H9 (cell line): Measurements from ENCODE around the gene LARP4B. TPM values are rescaled to one million over a fixed set of nuclear protein-coding genes. Genes with fewer than 3 reads are reported as not detected.
A peak's percentile ranks its signal among the peaks of the same experiment; 100 is the strongest.

Experiments used
- DNase-seq: peaks from one replicate; pipeline ENCODE4 v3.0.0-alpha.2; 2017
- H2AFZ ChIP-seq: one replicate; pipeline ENCODE4 v1.6.1; 2013; ENCODE audit warnings: mild to moderate bottlenecking, low read length, control low read depth, moderate library complexity
- H2AK5ac ChIP-seq: 2 replicates; pipeline ENCODE4 v1.6.1; 2013; ENCODE audit warnings: low read length, control low read depth, mixed read lengths; ENCODE audit not compliant: insufficient read length
- H2BK120ac ChIP-seq: one replicate; pipeline ENCODE4 v1.6.1; 2013; ENCODE audit warnings: low read depth, mild to moderate bottlenecking, low read length, control low read depth, inconsistent platforms; ENCODE audit not compliant: poor library complexity, severe bottlenecking
- H2BK12ac ChIP-seq: 2 replicates; pipeline ENCODE4 v1.6.1; 2013; ENCODE audit warnings: low read length, control low read depth, mixed read lengths, low read depth; ENCODE audit not compliant: insufficient read length
- H2BK15ac ChIP-seq: 2 replicates; pipeline ENCODE4 v1.6.1; 2013; ENCODE audit warnings: low read depth, low read length, control low read depth
- H2BK20ac ChIP-seq: one replicate; pipeline ENCODE4 v1.6.1; 2013; ENCODE audit warnings: low read depth, mild to moderate bottlenecking, low read length, control low read depth, inconsistent platforms; ENCODE audit not compliant: poor library complexity, severe bottlenecking
- H2BK5ac ChIP-seq: 2 replicates; pipeline ENCODE4 v1.6.1; 2013; ENCODE audit warnings: low read length, control low read depth, mixed read lengths; ENCODE audit not compliant: insufficient read length
- H3K14ac ChIP-seq: 2 replicates; pipeline ENCODE4 v1.6.1; 2013; ENCODE audit warnings: low read length, control low read depth; ENCODE audit not compliant: insufficient read depth
- H3K18ac ChIP-seq: 2 replicates; pipeline ENCODE4 v1.6.1; 2013; ENCODE audit warnings: low read depth, mild to moderate bottlenecking, mixed read lengths, low read length, control low read depth; ENCODE audit not compliant: insufficient read length
- H3K23ac ChIP-seq: 2 replicates; pipeline ENCODE4 v1.6.1; 2013; ENCODE audit warnings: low read length, control low read depth, mixed read lengths, low read depth; ENCODE audit not compliant: insufficient read length
- H3K23me2 ChIP-seq: 2 replicates; pipeline ENCODE4 v1.6.1; 2013; ENCODE audit warnings: low read depth, mild to moderate bottlenecking, mixed read lengths, low read length, control low read depth; ENCODE audit not compliant: insufficient read length, poor library complexity, severe bottlenecking
- H3K27ac ChIP-seq: 2 replicates; pipeline ENCODE4 v1.5.1; 2013; ENCODE audit warnings: low read length, control low read depth, mixed read lengths, low read depth; ENCODE audit not compliant: insufficient read length
- H3K27me3 ChIP-seq: 2 replicates; pipeline ENCODE4 v1.6.1; 2013; ENCODE audit warnings: low read length, control low read depth, inconsistent platforms; ENCODE audit not compliant: insufficient read depth
- H3K4ac ChIP-seq: 2 replicates; pipeline ENCODE4 v1.6.1; 2013; ENCODE audit warnings: low read depth, mild to moderate bottlenecking, control low read depth, inconsistent platforms, low read length, moderate library complexity
- H3K4me1 ChIP-seq: 2 replicates; pipeline ENCODE4 v1.6.1; 2013; ENCODE audit warnings: low read length, control low read depth, inconsistent platforms; ENCODE audit not compliant: insufficient read depth
- H3K4me2 ChIP-seq: 2 replicates; pipeline ENCODE4 v1.6.1; 2013; ENCODE audit warnings: low read length, control low read depth, mixed read lengths; ENCODE audit not compliant: insufficient read length, insufficient read depth
- H3K56ac ChIP-seq: 2 replicates; pipeline ENCODE4 v1.6.1; 2013; ENCODE audit warnings: low read depth, mild to moderate bottlenecking, mixed read lengths, low read length, control low read depth; ENCODE audit not compliant: insufficient read length
- H3K79me1 ChIP-seq: 2 replicates; pipeline ENCODE4 v1.6.1; 2013; ENCODE audit warnings: low read depth, mild to moderate bottlenecking, moderate library complexity, low read length, control low read depth, inconsistent platforms; ENCODE audit not compliant: insufficient read depth, poor library complexity, severe bottlenecking
- H3K79me2 ChIP-seq: 2 replicates; pipeline ENCODE4 v1.6.1; 2013; ENCODE audit warnings: low read length, control low read depth, inconsistent platforms; ENCODE audit not compliant: insufficient read depth
- H3K9ac ChIP-seq: 2 replicates; pipeline ENCODE4 v1.6.1; 2013; ENCODE audit warnings: low read length, control low read depth, mixed read lengths; ENCODE audit not compliant: insufficient read length; ENCODE audit errors: extremely low read depth
- H3K9me3 ChIP-seq: one replicate; pipeline ENCODE4 v1.6.1; 2013; ENCODE audit warnings: low read depth, low read length, inconsistent platforms; ENCODE audit not compliant: control insufficient read depth
- H3T11ph ChIP-seq: one replicate; pipeline ENCODE4 v1.6.1; 2013; ENCODE audit warnings: mild to moderate bottlenecking, low read length, control low read depth, inconsistent platforms
- H4K20me1 ChIP-seq: one replicate; pipeline ENCODE4 v1.6.1; 2013; ENCODE audit not compliant: control insufficient read depth, insufficient read length, insufficient read depth
- H4K5ac ChIP-seq: 2 replicates; pipeline ENCODE4 v1.6.1; 2013; ENCODE audit warnings: low read depth, mild to moderate bottlenecking, mixed read lengths, low read length, control low read depth; ENCODE audit not compliant: insufficient read length
- H4K8ac ChIP-seq: replicated peaks from 2 replicates; pipeline ENCODE4 v1.6.1; 2013; ENCODE audit warnings: low read length, control low read depth, mixed read lengths, low read depth; ENCODE audit not compliant: insufficient read length
- H4K91ac ChIP-seq: 2 replicates; pipeline ENCODE4 v1.6.1; 2013; ENCODE audit warnings: low read depth, mild to moderate bottlenecking, moderate library complexity, mixed read lengths, low read length, control low read depth; ENCODE audit not compliant: insufficient read length
- H3K27ac Mint-ChIP-seq, 3 experiments: 2 replicates in 2 of 3; 3 replicates in 1 of 3; pipeline ENCODE4 v1.8.0; 2020 to 2021; ENCODE audit warnings: mixed read lengths in 3 of 3, mild to moderate bottlenecking in 1 of 3, moderate library complexity in 1 of 3
- H3K27me3 Mint-ChIP-seq: 2 replicates; pipeline ENCODE4 v1.8.0; 2021; ENCODE audit warnings: low read depth, mild to moderate bottlenecking, moderate library complexity, mixed read lengths
- H3K36me3 Mint-ChIP-seq, 3 experiments: 2 replicates in 2 of 3; 3 replicates in 1 of 3; pipeline ENCODE4 v1.8.0; 2020 to 2021; ENCODE audit warnings: low read depth in 3 of 3, mixed read lengths in 3 of 3; ENCODE audit not compliant: insufficient read depth in 1 of 3
- H3K4me1 Mint-ChIP-seq, 2 experiments: 2 replicates each; pipeline ENCODE4 v1.8.0; 2020; ENCODE audit warnings: mixed read lengths in 2 of 2
- H3K4me3 Mint-ChIP-seq, 2 experiments: 2 replicates in 1 of 2; 3 replicates in 1 of 2; pipeline ENCODE4 v1.8.0; 2020 to 2021; ENCODE audit warnings: mild to moderate bottlenecking in 2 of 2, mixed read lengths in 2 of 2, moderate library complexity in 1 of 2
- H3K9me3 Mint-ChIP-seq, 2 experiments: 2 replicates in 1 of 2; 3 replicates in 1 of 2; pipeline ENCODE4 v1.8.0; 2020; ENCODE audit warnings: mild to moderate bottlenecking in 2 of 2, mixed read lengths in 2 of 2, moderate library complexity in 1 of 2
- WGBS: extraction: QIAGEN DNeasy Blood & Tissue Kit; methylation state at CpG from one replicate; pipeline ENCODE4 v1.1.7; 2013; ENCODE audit warnings: missing lambda C conversion rate, low lambda C conversion rate, mixed read lengths; ENCODE audit not compliant: insufficient read length; ENCODE audit errors: extremely low coverage; 5-methylcytosine and 5-hydroxymethylcytosine counted together
- total RNA-seq: library from RNA; stranded (reverse); gene quantifications from 2 replicates; pipeline ENCODE4 v1.2.1, GENCODE V29; 2021
- TF ChIP-seq, protein P1 (sequence below): fragments of 200-600 bp; sonication (generic); conservative IDR thresholded peaks from 3 replicates; pipeline ENCODE4 v1.8.0; 2021; ENCODE audit warnings: antibody characterized with exemption, mild to moderate bottlenecking

Gene LARP4B
- total RNA-seq, 1 experiment from 2014 or later = 88.9 TPM

DNA sequence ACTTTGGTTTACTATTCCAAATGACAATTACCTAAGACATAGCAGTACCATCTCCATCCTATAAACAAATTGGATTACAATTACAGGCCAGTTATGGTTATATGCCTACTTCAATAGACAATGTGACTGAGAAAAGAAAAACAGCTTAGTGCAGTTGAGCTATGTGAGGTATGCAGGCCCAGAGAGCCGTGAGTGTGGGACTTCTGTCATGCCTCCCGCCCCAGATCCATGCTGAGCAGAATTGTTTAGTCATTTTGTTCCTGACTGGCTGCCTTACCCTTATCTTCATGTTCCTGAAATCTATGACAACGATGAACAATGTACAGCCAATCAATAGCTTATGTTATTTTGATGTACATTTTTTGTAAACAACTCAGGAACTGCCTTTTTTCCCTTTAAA, 21.7 kb downstream of the LARP4B start:
- no peak overlapping the region for H2BK15ac ChIP-seq
- TF ChIP-seq, protein P1, sequence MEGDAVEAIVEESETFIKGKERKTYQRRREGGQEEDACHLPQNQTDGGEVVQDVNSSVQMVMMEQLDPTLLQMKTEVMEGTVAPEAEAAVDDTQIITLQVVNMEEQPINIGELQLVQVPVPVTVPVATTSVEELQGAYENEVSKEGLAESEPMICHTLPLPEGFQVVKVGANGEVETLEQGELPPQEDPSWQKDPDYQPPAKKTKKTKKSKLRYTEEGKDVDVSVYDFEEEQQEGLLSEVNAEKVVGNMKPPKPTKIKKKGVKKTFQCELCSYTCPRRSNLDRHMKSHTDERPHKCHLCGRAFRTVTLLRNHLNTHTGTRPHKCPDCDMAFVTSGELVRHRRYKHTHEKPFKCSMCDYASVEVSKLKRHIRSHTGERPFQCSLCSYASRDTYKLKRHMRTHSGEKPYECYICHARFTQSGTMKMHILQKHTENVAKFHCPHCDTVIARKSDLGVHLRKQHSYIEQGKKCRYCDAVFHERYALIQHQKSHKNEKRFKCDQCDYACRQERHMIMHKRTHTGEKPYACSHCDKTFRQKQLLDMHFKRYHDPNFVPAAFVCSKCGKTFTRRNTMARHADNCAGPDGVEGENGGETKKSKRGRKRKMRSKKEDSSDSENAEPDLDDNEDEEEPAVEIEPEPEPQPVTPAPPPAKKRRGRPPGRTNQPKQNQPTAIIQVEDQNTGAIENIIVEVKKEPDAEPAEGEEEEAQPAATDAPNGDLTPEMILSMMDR = no peak
- H4K5ac ChIP-seq = no peak overlapping the region
- H3K56ac ChIP-seq = no peak overlapping the region
- H3K4ac ChIP-seq = no peak overlapping the region
- Mint-ChIP-seq H3K9me3 (no peaks in the 10 kb centered on the region), H3K4me1 (peaks cover 19 to 24% of the 10 kb centered on the region in 2 experiments), H3K27ac (peak overlapping the region in 2 of 3 experiments; percentile 83 to 85; a peak in 5 of 7 replicates), H3K4me3 (no peak overlapping the region), H3K36me3 (peaks cover 10 to 20% (median 15%) of the 10 kb centered on the region in 3 experiments; a peak in 6 of 7 replicates), H3K27me3 (no peaks in the 10 kb centered on the region)
- no peaks in the 10 kb centered on the region for H3K9me3 ChIP-seq
- H2AK5ac ChIP-seq = no peak overlapping the region
- no peak overlapping the region for H2BK20ac ChIP-seq
- H3K23ac ChIP-seq = no peak overlapping the region
- H4K20me1 ChIP-seq = peaks cover 5% of the 10 kb centered on the region
- H3K27me3 ChIP-seq = no peaks in the 10 kb centered on the region
- no peak overlapping the region for H3K4me2 ChIP-seq
- H3K79me1 ChIP-seq = peaks cover 7% of the 10 kb centered on the region
- no peak overlapping the region for H3K9ac ChIP-seq
- H2AFZ ChIP-seq = no peak overlapping the region
- no peak overlapping the region for H3K14ac ChIP-seq
- H3K18ac ChIP-seq = no peak overlapping the region
- H3K23me2 ChIP-seq = no peaks in the 10 kb centered on the region
- H2BK120ac ChIP-seq = no peak overlapping the region
- no peak overlapping the region for H2BK5ac ChIP-seq
- no peak overlapping the region for H2BK12ac ChIP-seq
- no peaks in the 10 kb centered on the region for H3K4me1 ChIP-seq
- DNase-seq = no peak
- H3T11ph ChIP-seq = no peak overlapping the region
- H4K91ac ChIP-seq = no peak overlapping the region
- no CpG with 5 or more reads among the region's 3 CpGs for WGBS
- H4K8ac ChIP-seq = no peak overlapping the region
- no peak overlapping the region for H3K27ac ChIP-seq
- peaks cover 15% of the 10 kb centered on the region; the same call in 1 of the 2 replicates for H3K79me2 ChIP-seq
